HepG2 (cell line): Measurements from ENCODE around the gene ARPC3. TPM values are rescaled to one million over a fixed set of nuclear protein-coding genes. Genes with fewer than 3 reads are reported as not detected.

Experiments used
- AGO1 ChIP-seq: fragments of 200-400 bp; formaldehyde crosslinking; IDR thresholded peaks from 2 replicates; pipeline ENCODE4 v1.6.1; 2017; ENCODE audit warnings: mild to moderate bottlenecking, low read depth, low read length, moderate library complexity; ENCODE audit not compliant: poor library complexity, severe bottlenecking
- DNMT1 ChIP-seq: sonication (generic); formaldehyde crosslinking; IDR thresholded peaks from 2 replicates; pipeline ENCODE4 v1.5.1; 2020; ENCODE audit warnings: mild to moderate bottlenecking, missing genetic modification reagents
- FLYWCH1 ChIP-seq: sonication (generic); formaldehyde crosslinking; IDR thresholded peaks from 2 replicates; pipeline ENCODE4 v1.8.1; 2023; ENCODE audit warnings: mild to moderate bottlenecking, missing genetic modification reagents
- MIXL1 ChIP-seq: IDR thresholded peaks from 2 replicates; pipeline ENCODE4 v1.6.1; 2016
- MXI1 ChIP-seq: IDR thresholded peaks from 3 replicates; pipeline ENCODE4 v1.6.1; 2012; ENCODE audit warnings: low read depth, low read length, inconsistent platforms, borderline replicate concordance
- NFATC3 ChIP-seq: sonication (generic); formaldehyde crosslinking; IDR thresholded peaks from 2 replicates; pipeline ENCODE4 v1.5.1; 2020; ENCODE audit warnings: mild to moderate bottlenecking, missing genetic modification reagents
- SIN3B ChIP-seq: fragments of 150-350 bp; IDR thresholded peaks from 2 replicates; pipeline ENCODE4 v1.6.1; 2014; ENCODE audit warnings: low read length
- ZFP91 ChIP-seq: sonication (generic); formaldehyde crosslinking; IDR thresholded peaks from 2 replicates; pipeline ENCODE4 v1.9.0; 2022; ENCODE audit warnings: missing genetic modification reagents, mild to moderate bottlenecking, borderline replicate concordance
- ZNF296 ChIP-seq: sonication (generic); formaldehyde crosslinking; conservative IDR thresholded peaks from 2 replicates; pipeline ENCODE4 v1.5.0; 2020; ENCODE audit warnings: mild to moderate bottlenecking, missing genetic modification reagents
- ZNF580 ChIP-seq: IDR thresholded peaks from 2 replicates; pipeline ENCODE4 v1.6.1; 2016; ENCODE audit warnings: low read depth, borderline replicate concordance
- polyA plus RNA-seq, 8 experiments: library from polyadenylated mRNA; depleted of rRNA in 3 of 8; stranded (reverse) in 7 of 8; unstranded in 1 of 8; fragments of >200 nt; fragmentation: Illumina TruSeq in 4 of 8; extraction: Trizol in 4 of 8; gene quantifications; 2 replicates each; pipeline versions ENCODE4 v1.2.1 to v1.2.3, GENCODE V29; 2011 to 2016; ENCODE audit warnings: low read depth in 4 of 8, missing spikeins in 1 of 8, mixed read lengths in 1 of 8; ENCODE audit not compliant: insufficient read depth in 1 of 8
- total RNA-seq, 5 experiments: library from RNA; depleted of rRNA; stranded (reverse); fragments of >200 nt; fragmentation: Illumina TruSeq; extraction: Trizol; gene quantifications; 2 replicates each; pipeline ENCODE4 v1.2.3, GENCODE V29; 2016; ENCODE audit warnings: low read depth in 1 of 5
- TF ChIP-seq, protein P1 (sequence below): sonication (generic); formaldehyde crosslinking; IDR thresholded peaks from 2 replicates; pipeline ENCODE4 v1.5.1; 2020; ENCODE audit warnings: missing genetic modification reagents, mild to moderate bottlenecking, borderline replicate concordance
- TF ChIP-seq, protein P2 (sequence below): sonication (generic); formaldehyde crosslinking; IDR thresholded peaks from 2 replicates; pipeline ENCODE4 v1.4.0; 2020; ENCODE audit warnings: missing genetic modification reagents
- TF ChIP-seq, protein P3 (sequence below): IDR thresholded peaks from 2 replicates; pipeline ENCODE4 v1.4.0; 2020; ENCODE audit warnings: mild to moderate bottlenecking, missing genetic modification reagents
- TF ChIP-seq, protein P4 (sequence below): sonication (generic); formaldehyde crosslinking; conservative IDR thresholded peaks from 2 replicates; pipeline ENCODE4 v1.8.0; 2022; ENCODE audit warnings: low read depth, missing genetic modification reagents

ARPC3 gene
- total and polyA plus RNA-seq, 2 of the 13 experiments (the other 11 are each of a cell fraction or from before 2014, with no cell fraction given), result 32.7 to 234 TPM

- TF ChIP-seq, protein P1, sequence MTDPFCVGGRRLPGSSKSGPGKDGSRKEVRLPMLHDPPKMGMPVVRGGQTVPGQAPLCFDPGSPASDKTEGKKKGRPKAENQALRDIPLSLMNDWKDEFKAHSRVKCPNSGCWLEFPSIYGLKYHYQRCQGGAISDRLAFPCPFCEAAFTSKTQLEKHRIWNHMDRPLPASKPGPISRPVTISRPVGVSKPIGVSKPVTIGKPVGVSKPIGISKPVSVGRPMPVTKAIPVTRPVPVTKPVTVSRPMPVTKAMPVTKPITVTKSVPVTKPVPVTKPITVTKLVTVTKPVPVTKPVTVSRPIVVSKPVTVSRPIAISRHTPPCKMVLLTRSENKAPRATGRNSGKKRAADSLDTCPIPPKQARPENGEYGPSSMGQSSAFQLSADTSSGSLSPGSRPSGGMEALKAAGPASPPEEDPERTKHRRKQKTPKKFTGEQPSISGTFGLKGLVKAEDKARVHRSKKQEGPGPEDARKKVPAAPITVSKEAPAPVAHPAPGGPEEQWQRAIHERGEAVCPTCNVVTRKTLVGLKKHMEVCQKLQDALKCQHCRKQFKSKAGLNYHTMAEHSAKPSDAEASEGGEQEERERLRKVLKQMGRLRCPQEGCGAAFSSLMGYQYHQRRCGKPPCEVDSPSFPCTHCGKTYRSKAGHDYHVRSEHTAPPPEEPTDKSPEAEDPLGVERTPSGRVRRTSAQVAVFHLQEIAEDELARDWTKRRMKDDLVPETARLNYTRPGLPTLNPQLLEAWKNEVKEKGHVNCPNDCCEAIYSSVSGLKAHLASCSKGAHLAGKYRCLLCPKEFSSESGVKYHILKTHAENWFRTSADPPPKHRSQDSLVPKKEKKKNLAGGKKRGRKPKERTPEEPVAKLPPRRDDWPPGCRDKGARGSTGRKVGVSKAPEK (CRISPR knock-in tag), result peak; percentile 14; the same call in 1 of the 2 replicates
- TF ChIP-seq ZNF296 (CRISPR knock-in tag) (no peak), ZNF580 (CRISPR knock-in tag) (no peak; the same call in 1 of the 2 replicates), ZFP91 (CRISPR knock-in tag) (peak; percentile 87; the same call in 1 of the 2 replicates), SIN3B (peak; percentile 75; the same call in 1 of the 2 replicates), NFATC3 (CRISPR knock-in tag) (no peak), FLYWCH1 (CRISPR knock-in tag) (peak; percentile 73), DNMT1 (CRISPR knock-in tag) (no peak), MXI1 (peak; percentile 96), MIXL1 (peak; percentile 48; the same call in 1 of the 2 replicates), AGO1 (no peak)
- TF ChIP-seq, protein P2, sequence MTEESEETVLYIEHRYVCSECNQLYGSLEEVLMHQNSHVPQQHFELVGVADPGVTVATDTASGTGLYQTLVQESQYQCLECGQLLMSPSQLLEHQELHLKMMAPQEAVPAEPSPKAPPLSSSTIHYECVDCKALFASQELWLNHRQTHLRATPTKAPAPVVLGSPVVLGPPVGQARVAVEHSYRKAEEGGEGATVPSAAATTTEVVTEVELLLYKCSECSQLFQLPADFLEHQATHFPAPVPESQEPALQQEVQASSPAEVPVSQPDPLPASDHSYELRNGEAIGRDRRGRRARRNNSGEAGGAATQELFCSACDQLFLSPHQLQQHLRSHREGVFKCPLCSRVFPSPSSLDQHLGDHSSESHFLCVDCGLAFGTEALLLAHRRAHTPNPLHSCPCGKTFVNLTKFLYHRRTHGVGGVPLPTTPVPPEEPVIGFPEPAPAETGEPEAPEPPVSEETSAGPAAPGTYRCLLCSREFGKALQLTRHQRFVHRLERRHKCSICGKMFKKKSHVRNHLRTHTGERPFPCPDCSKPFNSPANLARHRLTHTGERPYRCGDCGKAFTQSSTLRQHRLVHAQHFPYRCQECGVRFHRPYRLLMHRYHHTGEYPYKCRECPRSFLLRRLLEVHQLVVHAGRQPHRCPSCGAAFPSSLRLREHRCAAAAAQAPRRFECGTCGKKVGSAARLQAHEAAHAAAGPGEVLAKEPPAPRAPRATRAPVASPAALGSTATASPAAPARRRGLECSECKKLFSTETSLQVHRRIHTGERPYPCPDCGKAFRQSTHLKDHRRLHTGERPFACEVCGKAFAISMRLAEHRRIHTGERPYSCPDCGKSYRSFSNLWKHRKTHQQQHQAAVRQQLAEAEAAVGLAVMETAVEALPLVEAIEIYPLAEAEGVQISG (CRISPR knock-in tag), result peak; percentile 81
- TF ChIP-seq, protein P3, sequence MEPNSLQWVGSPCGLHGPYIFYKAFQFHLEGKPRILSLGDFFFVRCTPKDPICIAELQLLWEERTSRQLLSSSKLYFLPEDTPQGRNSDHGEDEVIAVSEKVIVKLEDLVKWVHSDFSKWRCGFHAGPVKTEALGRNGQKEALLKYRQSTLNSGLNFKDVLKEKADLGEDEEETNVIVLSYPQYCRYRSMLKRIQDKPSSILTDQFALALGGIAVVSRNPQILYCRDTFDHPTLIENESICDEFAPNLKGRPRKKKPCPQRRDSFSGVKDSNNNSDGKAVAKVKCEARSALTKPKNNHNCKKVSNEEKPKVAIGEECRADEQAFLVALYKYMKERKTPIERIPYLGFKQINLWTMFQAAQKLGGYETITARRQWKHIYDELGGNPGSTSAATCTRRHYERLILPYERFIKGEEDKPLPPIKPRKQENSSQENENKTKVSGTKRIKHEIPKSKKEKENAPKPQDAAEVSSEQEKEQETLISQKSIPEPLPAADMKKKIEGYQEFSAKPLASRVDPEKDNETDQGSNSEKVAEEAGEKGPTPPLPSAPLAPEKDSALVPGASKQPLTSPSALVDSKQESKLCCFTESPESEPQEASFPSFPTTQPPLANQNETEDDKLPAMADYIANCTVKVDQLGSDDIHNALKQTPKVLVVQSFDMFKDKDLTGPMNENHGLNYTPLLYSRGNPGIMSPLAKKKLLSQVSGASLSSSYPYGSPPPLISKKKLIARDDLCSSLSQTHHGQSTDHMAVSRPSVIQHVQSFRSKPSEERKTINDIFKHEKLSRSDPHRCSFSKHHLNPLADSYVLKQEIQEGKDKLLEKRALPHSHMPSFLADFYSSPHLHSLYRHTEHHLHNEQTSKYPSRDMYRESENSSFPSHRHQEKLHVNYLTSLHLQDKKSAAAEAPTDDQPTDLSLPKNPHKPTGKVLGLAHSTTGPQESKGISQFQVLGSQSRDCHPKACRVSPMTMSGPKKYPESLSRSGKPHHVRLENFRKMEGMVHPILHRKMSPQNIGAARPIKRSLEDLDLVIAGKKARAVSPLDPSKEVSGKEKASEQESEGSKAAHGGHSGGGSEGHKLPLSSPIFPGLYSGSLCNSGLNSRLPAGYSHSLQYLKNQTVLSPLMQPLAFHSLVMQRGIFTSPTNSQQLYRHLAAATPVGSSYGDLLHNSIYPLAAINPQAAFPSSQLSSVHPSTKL (CRISPR knock-in tag), result peak; percentile 11; the same call in 1 of the 2 replicates
- TF ChIP-seq, protein P4, sequence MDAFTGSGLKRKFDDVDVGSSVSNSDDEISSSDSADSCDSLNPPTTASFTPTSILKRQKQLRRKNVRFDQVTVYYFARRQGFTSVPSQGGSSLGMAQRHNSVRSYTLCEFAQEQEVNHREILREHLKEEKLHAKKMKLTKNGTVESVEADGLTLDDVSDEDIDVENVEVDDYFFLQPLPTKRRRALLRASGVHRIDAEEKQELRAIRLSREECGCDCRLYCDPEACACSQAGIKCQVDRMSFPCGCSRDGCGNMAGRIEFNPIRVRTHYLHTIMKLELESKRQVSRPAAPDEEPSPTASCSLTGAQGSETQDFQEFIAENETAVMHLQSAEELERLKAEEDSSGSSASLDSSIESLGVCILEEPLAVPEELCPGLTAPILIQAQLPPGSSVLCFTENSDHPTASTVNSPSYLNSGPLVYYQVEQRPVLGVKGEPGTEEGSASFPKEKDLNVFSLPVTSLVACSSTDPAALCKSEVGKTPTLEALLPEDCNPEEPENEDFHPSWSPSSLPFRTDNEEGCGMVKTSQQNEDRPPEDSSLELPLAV (CRISPR knock-in tag), result peak; percentile 84; the same call in 1 of the 2 replicates
These were observed 18.3 kb upstream of the ARPC3 start, which contains the start of the genes FAM216A and GPN3 (continued) for GRCh38 chr12:110468214-110469048.
